ENCODE data around the gene KBTBD8.
A peak's percentile ranks its signal among the peaks of the same experiment; 100 is the strongest.

Gene KBTBD8

GRCh38 chr3:67033079-67033478 lies 35.0 kb downstream of the KBTBD8 start:
- Histone ChIP-seq H3K9me3 (replicated peaks; ENCODE audit: insufficient read depth, low read length) (no peaks in the 10 kb centered on the region), H3K4me1 (ENCODE audit: low read length) (peaks cover 48% of the 10 kb centered on the region), H3K79me2 (ENCODE audit: low read length) (no peaks in the 10 kb centered on the region), H3K9ac (ENCODE audit: low read length) (no peak overlapping the region), H3K4me3 (ENCODE audit: low read length) (no peak overlapping the region), H2AFZ (ENCODE audit: low read length) (no peak overlapping the region), H3K36me3 (replicated peaks; ENCODE audit: insufficient read depth, low read length) (no peaks in the 10 kb centered on the region), H4K20me1 (ENCODE audit: insufficient read depth, low read length) (no peaks in the 10 kb centered on the region), H3K9me2 (replicated peaks; ENCODE audit: insufficient read depth, low read length) (no peaks in the 10 kb centered on the region), H3K27me3 (replicated peaks; ENCODE audit: insufficient read depth, low read length) (no peaks in the 10 kb centered on the region), H3K4me2 (ENCODE audit: low read depth, low read length) (no peak overlapping the region), H3K27ac (ENCODE audit: low read length) (no peak overlapping the region), H3F3A (ENCODE audit: insufficient read depth, low read length) (peaks cover 14% of the 10 kb centered on the region)
- no peak for DNase-seq
- TF ChIP-seq, protein P1, sequence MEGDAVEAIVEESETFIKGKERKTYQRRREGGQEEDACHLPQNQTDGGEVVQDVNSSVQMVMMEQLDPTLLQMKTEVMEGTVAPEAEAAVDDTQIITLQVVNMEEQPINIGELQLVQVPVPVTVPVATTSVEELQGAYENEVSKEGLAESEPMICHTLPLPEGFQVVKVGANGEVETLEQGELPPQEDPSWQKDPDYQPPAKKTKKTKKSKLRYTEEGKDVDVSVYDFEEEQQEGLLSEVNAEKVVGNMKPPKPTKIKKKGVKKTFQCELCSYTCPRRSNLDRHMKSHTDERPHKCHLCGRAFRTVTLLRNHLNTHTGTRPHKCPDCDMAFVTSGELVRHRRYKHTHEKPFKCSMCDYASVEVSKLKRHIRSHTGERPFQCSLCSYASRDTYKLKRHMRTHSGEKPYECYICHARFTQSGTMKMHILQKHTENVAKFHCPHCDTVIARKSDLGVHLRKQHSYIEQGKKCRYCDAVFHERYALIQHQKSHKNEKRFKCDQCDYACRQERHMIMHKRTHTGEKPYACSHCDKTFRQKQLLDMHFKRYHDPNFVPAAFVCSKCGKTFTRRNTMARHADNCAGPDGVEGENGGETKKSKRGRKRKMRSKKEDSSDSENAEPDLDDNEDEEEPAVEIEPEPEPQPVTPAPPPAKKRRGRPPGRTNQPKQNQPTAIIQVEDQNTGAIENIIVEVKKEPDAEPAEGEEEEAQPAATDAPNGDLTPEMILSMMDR (IDR thresholded peaks at IDR 0.05; ENCODE audit: low read length) = no peak
- TF ChIP-seq EZH2phosphoT487 (IDR thresholded peaks at IDR 0.05; ENCODE audit: low read length) (no peak), EZH2 (optimal IDR thresholded peaks at IDR 0.05; ENCODE audit: low read depth, low read length) (no peak)

DNA sequence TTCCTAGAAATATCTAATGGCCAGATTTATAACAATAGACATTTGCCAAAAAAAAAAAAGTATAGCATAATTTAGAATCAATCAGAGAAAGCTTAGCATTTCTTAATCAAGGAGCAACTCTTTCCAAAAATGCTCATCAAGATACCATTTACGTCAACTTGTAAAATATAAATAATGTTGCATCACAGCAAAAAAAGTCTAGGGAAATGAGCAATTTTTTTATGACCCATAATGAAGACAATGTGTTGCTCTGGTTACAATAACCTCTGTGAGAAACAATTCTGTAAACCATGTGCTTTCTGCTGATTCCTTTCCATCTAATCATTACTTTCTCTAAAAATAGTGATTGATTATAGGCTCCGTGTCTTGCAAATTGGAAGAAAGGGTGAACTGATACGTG lies 36.3 kb downstream of the KBTBD8 start:
- H3K79me2 ChIP-seq (ENCODE audit: low read length) = no peaks in the 10 kb centered on the region
- H2AFZ ChIP-seq (ENCODE audit: low read length) = no peak overlapping the region
- no peaks in the 10 kb centered on the region for H4K20me1 ChIP-seq (ENCODE audit: insufficient read depth, low read length)
- peaks cover 39% of the 10 kb centered on the region for H3K4me1 ChIP-seq (ENCODE audit: low read length)
- TF ChIP-seq, protein P1 (IDR thresholded peaks at IDR 0.05; ENCODE audit: low read length) = no peak
- TF ChIP-seq EZH2 (optimal IDR thresholded peaks at IDR 0.05; ENCODE audit: low read depth, low read length) = no peak
- TF ChIP-seq EZH2phosphoT487 (IDR thresholded peaks at IDR 0.05; ENCODE audit: low read length) = no peak
- H3K9me3 ChIP-seq (replicated peaks; ENCODE audit: insufficient read depth, low read length) = no peaks in the 10 kb centered on the region
- no peak for DNase-seq
- H3F3A ChIP-seq (ENCODE audit: insufficient read depth, low read length) = peaks cover 14% of the 10 kb centered on the region
- H3K27ac ChIP-seq (ENCODE audit: low read length) = no peak overlapping the region
- H3K9ac ChIP-seq (ENCODE audit: low read length) = no peak overlapping the region
- H3K4me3 ChIP-seq (ENCODE audit: low read length) = no peak overlapping the region
- H3K36me3 ChIP-seq (replicated peaks; ENCODE audit: insufficient read depth, low read length) = no peaks in the 10 kb centered on the region
- no peaks in the 10 kb centered on the region for H3K9me2 ChIP-seq (replicated peaks; ENCODE audit: insufficient read depth, low read length)
- H3K27me3 ChIP-seq (replicated peaks; ENCODE audit: insufficient read depth, low read length) = no peaks in the 10 kb centered on the region
- H3K4me2 ChIP-seq (ENCODE audit: low read depth, low read length) = no peak overlapping the region

- H2AFZ ChIP-seq (ENCODE audit: low read length) = no peak overlapping the region
- peaks cover 11% of the 10 kb centered on the region for H3K4me1 ChIP-seq (ENCODE audit: low read length)
- DNase-seq = peak; percentile 51
- no peak overlapping the region for H3K9ac ChIP-seq (ENCODE audit: low read length)
- no peaks in the 10 kb centered on the region for H4K20me1 ChIP-seq (ENCODE audit: insufficient read depth, low read length)
- no peaks in the 10 kb centered on the region for H3K9me2 ChIP-seq (replicated peaks; ENCODE audit: insufficient read depth, low read length)
- no peak overlapping the region for H3K4me2 ChIP-seq (ENCODE audit: low read depth, low read length)
- no peaks in the 10 kb centered on the region for H3K27me3 ChIP-seq (replicated peaks; ENCODE audit: insufficient read depth, low read length)
- H3K4me3 ChIP-seq (ENCODE audit: low read length) = no peak overlapping the region
- H3K36me3 ChIP-seq (replicated peaks; ENCODE audit: insufficient read depth, low read length) = no peaks in the 10 kb centered on the region
- TF ChIP-seq, protein P1 (IDR thresholded peaks at IDR 0.05; ENCODE audit: low read length) = peak; percentile 41
- no peak for TF ChIP-seq EZH2phosphoT487 (IDR thresholded peaks at IDR 0.05; ENCODE audit: low read length)
- no peaks in the 10 kb centered on the region for H3K9me3 ChIP-seq (replicated peaks; ENCODE audit: insufficient read depth, low read length)
- H3K79me2 ChIP-seq (ENCODE audit: low read length) = no peaks in the 10 kb centered on the region
- no peak overlapping the region for H3K27ac ChIP-seq (ENCODE audit: low read length)
- H3F3A ChIP-seq (ENCODE audit: insufficient read depth, low read length) = no peaks in the 10 kb centered on the region
Measured at GRCh38 chr3:67037615-67038014, 39.5 kb downstream of the KBTBD8 start.
